HG03520 (cell line): ENCODE results near the gene HIRA.

ENCODE experiments used
- ATAC-seq: cut with Tn5 transposase; IDR thresholded peaks from one replicate; pipeline ENCODE4 v1.9.1; 2021; ENCODE audit warnings: mild to moderate bottlenecking, moderate library complexity; ENCODE audit not compliant: unreplicated experiment

Gene HIRA

GRCh38 chr22:19412478-19412877 is 19.1 kb downstream of the HIRA start:
- no peak for ATAC-seq

- ATAC-seq = no peak
Observed at GRCh38 chr22:19411690-19412045, 19.9 kb downstream of the HIRA start.

- no peak for ATAC-seq
Observed at GRCh38 chr22:19410941-19411689, 20.4 kb downstream of the HIRA start.

GRCh38 chr22:19407649-19408606 is 23.6 kb downstream of the HIRA start:
- ATAC-seq = no peak

GRCh38 chr22:19406846-19407245 is 24.7 kb downstream of the HIRA start:
- ATAC-seq = no peak

DNA sequence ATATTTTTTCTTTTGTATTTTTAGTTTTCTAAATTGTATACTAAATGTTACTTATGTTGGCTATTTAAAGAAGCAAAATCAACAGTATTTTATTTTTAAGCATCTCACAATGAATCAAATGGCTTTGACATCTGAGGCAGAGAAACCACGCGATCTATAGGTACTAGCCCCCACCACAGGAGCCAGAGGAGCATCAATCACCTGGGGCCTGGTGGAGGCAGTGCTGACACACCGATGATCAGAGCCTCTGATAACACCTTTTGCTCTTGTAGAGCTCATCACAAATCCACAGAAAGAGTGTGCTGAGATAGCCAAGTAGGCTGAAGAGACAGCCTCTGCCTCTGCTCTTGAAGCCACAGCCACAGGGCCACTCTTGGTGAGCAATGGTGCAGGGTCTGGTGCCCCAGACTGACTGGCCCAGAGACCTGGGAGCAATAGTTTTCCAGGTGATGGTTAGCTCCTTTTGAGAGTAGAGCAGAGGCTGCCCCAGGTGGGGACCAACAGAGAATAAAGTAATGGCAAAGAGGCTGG is 25.2 kb downstream of the HIRA start:
- no peak for ATAC-seq

- no peak for ATAC-seq
Observed at GRCh38 chr22:19405652-19406051, 25.9 kb downstream of the HIRA start.

DNA sequence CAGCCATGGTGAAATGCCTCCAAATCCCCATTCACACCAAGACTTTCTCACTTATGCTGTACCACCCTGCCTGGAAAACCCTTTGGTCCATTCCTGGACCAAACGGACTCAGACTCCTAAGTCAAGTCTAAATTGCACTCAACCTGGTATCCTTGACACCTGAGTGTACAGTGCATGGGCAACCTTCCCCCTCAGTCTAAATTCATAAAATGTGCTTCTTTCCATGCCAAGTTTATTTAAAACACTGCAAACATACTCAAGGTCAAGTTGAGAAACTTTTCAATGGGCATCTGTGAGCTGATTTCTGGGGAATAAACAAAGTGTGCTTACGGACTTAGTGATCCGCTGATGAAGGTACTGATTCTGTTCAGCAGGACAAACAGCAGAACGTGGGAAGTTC is 26.4 kb downstream of the HIRA start:
- ATAC-seq = no peak

GRCh38 chr22:19404676-19405075 is 26.9 kb downstream of the HIRA start:
- no peak for ATAC-seq

DNA sequence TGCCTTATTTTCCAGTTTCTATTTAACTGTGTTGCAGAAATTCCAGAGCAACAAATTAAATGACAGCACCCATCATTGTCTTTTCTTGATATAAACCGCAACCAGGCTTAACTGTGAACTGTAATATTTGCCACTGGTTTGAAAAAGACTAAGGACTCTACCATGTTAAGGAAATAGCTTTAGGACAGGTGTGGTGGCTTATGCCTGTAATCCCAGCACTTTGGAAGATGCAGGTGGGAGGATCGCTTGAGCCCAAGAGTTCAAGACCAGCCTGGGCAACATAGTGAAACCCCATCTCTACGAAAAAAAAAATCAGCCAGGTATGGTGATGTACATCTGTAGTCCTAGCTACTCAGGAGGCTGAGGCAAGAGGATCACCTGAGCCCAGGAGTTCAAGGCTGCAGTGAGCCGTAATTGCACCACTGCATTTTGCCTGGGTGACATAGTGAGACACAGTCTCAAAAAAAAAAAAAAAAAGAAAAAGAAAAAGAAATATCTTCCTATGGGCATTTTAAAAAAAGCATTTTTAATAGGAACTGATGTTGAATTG is 28.8 kb downstream of the HIRA start:
- ATAC-seq = no peak

- ATAC-seq = no peak
Observed at GRCh38 chr22:19401483-19401882, 30.1 kb downstream of the HIRA start.

DNA sequence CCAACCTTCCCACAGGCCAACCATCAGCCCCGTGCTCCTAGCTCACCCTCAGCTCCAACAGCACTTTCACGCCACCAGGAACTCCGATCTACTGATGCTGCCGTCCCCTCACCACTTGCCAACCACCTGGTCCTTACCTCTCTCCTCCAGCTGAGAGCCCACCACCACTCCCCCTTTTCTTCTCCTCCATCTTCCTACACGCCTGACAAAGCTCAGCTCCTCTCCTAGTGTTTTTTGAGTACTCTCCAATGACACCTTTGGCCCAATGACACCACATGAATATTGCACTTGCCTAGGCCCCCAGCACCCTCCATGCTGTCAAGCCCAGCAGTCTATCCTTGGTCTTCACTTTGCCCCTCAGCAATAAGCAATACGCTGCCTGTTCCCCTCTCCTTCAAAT is 30.7 kb downstream of the HIRA start:
- ATAC-seq = no peak

GRCh38 chr22:19398652-19399051 is 32.9 kb downstream of the HIRA start:
- no peak for ATAC-seq

- no peak for ATAC-seq
Observed at GRCh38 chr22:19398206-19398605, 33.3 kb downstream of the HIRA start.

DNA sequence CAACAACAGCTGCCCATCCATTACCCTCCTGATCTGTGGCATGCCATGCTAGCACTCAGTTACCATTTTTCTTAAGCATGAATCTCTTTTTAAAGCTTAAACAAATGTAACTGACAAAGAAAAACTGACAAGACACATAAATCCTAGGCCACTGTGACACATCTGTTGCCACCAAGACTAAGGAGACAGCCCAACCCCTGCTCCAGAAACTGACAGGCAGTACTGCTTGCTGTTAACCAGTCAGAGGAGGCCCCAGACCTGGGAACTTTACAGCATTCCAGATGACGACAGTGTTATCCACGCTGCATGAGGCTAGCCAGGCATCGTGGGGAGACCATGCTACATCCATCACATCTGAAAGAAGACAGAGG is 33.8 kb downstream of the HIRA start:
- no peak for ATAC-seq

- no peak for ATAC-seq
Observed at GRCh38 chr22:19396934-19397733, 34.4 kb downstream of the HIRA start.

GRCh38 chr22:19396561-19396933 is 35.0 kb downstream of the HIRA start:
- no peak for ATAC-seq

DNA sequence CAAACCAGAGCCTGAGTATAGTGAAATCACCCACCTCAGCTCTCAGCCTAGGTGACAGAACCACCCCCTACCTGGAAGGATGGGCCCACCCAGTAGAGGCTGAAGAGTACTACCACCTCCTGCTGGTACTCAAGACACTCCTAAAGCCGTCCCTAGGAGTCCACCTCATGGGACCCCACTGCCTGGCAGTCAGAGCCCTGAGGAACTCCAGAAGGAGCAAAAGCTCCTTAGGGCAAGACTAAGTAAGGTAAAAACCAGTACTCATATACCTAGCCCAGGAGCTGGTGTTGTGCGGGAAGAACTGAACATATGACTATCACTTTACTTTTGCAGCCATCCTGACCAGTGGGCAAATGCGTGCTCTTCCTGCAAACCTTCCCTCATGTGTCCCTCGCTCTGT is 36.3 kb downstream of the HIRA start:
- no peak for ATAC-seq

- no peak for ATAC-seq
Observed at GRCh38 chr22:19394274-19395050, 37.1 kb downstream of the HIRA start.

DNA sequence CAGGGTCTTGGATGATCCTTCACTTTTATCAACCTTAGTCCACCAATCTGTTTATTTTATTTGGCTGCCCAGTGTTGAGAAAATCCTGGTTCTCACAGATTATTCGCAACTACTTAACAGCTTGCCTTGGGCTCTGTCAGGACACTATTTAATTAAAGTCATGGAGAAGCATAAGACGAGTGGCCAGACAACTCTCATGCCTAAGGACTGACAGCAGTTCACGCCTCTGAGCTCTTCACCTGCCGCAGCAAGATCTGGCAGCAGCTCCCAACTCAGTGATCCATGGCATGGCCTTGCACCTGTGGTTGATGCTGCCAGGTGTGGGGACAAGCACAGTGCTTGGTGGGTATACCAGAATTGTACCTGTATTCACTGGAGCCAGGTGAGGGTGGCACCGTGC is 37.8 kb downstream of the HIRA start:
- ATAC-seq = no peak
